Fibroblast of villous mesenchyme (primary cell): ENCODE measurements around the gene GABRB3. TPM values are rescaled to one million over a fixed set of nuclear protein-coding genes. Genes with fewer than 3 reads are reported as not detected.
"Not testable (repeated sequence)": the region's sequence is repeated elsewhere in the genome, so short reads cannot be mapped to it uniquely, and the experiment has no call there.

ENCODE experiments used
- DNase-seq: peaks from one replicate; pipeline ENCODE4 v3.0.0-alpha.2; 2010; ENCODE audit warnings: low read depth
- H3K4me3 ChIP-seq: 2 replicates; pipeline ENCODE4 v1.5.1; 2011; ENCODE audit warnings: low read depth, mild to moderate bottlenecking, low read length
- total RNA-seq: library from RNA; depleted of rRNA; stranded (reverse); fragments of >200 nt; gene quantifications from 2 replicates; pipeline ENCODE4 v1.2.3, GENCODE V29; 2012
- TF ChIP-seq, protein P1 (sequence below): IDR thresholded peaks from 2 replicates; pipeline ENCODE4 v1.5.1; 2012; ENCODE audit warnings: low read depth, mild to moderate bottlenecking, low read length; ENCODE audit not compliant: insufficient read depth

Gene GABRB3
- total RNA-seq, 1 donor, result 2.2 TPM

DNA sequence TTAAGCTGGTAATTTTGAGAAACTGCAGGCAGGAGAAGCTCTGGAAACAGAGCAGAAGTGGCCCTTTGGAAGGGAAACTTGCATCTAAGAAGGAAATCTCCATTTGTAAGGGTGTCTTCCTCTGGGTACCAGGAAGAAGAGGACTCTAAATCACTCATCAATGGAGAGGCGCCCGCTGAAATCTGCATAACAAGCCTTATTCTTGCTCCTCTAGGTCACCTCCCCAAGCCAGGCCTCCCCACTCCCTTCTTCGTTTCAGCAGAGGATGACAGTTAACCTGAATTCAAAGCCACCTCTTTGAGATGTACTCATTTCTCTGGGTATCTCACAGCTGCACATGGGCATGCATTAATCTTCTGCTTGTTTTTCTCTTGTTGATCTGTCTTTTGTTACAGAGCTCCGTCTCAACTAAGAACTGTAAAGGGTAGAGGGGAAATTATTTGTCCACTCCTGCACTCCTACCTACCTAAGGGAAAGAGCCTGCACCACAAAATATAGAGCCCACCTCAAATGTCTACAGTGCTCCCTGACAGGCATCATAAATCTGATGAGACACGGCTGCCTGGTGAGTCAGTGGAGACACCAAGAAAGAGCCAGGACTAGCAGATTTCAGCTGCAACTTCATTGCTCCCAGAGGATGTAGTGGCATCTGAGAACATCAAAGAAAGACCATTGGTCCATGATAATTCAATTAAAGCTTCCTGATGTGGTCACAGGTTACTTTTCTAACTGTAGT, 51.5 kb downstream of the GABRB3 start:
- TF ChIP-seq, protein P1, sequence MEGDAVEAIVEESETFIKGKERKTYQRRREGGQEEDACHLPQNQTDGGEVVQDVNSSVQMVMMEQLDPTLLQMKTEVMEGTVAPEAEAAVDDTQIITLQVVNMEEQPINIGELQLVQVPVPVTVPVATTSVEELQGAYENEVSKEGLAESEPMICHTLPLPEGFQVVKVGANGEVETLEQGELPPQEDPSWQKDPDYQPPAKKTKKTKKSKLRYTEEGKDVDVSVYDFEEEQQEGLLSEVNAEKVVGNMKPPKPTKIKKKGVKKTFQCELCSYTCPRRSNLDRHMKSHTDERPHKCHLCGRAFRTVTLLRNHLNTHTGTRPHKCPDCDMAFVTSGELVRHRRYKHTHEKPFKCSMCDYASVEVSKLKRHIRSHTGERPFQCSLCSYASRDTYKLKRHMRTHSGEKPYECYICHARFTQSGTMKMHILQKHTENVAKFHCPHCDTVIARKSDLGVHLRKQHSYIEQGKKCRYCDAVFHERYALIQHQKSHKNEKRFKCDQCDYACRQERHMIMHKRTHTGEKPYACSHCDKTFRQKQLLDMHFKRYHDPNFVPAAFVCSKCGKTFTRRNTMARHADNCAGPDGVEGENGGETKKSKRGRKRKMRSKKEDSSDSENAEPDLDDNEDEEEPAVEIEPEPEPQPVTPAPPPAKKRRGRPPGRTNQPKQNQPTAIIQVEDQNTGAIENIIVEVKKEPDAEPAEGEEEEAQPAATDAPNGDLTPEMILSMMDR, result no peak
- DNase-seq, result no peak
- H3K4me3 ChIP-seq, result no peak overlapping the region

DNA sequence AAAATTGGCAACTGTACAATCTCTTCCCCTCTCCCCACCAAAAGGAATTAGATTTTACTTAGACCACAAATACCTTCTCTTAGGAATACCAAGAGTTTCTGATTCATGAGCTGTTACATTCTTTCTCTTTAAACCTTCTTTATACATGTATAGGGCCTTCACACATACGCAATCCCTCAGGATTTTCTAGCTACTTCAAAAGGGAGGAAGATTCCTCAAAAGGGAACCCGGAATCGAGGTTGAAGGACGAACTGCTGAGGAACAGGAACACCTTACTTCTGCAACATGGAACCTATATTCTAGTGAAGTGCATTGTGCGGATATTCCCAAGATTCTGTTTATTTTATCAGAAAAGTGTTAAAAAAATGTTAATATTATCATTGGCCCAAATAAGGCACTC, 52.3 kb downstream of the GABRB3 start:
- no peak for DNase-seq
- H3K4me3 ChIP-seq, result no peak overlapping the region

DNA sequence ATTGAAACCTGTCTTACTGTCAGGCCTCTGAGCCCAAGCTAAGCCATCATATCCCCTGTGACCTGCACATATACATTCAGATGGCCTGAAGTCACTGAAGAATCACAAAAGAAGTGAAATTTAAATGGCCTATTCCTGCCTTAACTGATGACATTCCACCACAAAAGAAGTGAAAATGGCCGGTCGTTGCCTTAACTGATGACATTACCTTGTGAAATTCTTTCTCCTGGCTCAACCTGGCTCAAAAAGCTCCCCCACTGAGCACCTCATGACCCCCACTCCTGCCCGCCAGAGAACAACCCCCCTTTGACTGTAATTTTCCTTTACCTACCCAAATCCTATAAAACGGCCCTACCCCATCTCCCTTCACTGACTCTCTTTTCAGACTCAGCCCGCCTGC, 53.0 kb downstream of the GABRB3 start:
- DNase-seq, H3K4me3 ChIP-seq: not testable (repeated sequence)

More for the DNA sequence above, 52.3 kb downstream of the GABRB3 start:
- TF ChIP-seq, protein P1, result no peak

DNA sequence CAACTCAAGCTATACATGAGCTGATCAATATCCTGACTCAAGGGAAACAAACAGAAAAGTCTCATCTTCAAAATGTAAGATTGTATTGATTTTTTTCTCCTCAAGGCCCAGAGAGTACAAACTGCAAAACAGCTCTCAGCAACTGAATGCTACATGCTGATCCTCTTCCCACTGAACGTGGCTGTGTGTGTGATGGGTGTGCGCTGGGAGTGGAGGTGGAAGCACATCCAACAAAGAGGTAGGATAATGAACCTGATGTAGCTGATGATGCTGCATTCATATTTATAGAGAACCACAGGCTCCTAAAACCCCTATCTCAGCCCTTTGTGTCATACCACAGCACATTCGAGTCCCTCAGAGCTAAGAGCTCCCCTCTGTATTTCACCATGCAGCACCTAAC, 56.8 kb downstream of the GABRB3 start:
- DNase-seq, result no peak
- H3K4me3 ChIP-seq, result no peak overlapping the region
- TF ChIP-seq, protein P1, result no peak

DNA sequence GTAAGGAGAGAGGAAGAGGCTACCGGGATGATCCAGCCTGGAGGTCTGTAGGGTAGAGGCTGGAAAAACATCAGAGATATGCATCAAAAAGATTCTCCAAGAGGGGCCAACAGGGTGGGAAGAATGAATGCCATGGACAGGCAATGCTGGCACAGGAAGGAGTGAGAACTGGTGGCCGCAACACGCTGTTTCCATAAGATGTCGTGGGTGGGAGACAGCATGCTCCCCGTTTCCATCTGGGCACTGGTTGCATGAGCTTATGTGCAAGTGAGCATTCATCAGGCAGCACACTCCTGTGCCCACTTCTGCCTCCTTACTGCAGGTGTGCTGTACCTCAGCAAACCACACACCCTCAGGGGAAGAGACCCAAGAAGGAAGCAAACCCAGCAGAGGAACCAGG, 59.4 kb downstream of the GABRB3 start:
- no peak overlapping the region for H3K4me3 ChIP-seq
- DNase-seq, result no peak
- TF ChIP-seq, protein P1, result no peak

DNA sequence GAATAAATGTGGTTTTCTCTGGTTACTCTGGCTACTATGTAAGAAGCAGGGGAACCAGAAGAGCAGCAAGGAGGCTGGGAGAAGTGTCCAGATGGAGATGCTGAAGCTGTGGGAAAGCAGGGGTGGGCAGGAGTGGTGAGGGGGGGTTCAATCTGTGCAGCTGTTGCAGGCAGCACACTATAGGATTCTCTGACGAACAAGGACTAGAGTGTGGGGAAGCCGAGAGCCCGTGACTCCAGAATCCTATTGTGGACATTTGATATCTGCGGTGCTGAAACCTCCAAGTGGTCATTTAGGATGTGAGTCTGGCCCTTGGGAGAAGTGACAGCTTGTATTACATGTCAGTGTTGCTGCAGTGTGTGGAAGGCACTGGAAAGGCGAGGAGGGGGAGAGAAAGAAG, 60.5 kb downstream of the GABRB3 start:
- no peak overlapping the region for H3K4me3 ChIP-seq
- no peak for DNase-seq
- TF ChIP-seq, protein P1, result no peak

DNA sequence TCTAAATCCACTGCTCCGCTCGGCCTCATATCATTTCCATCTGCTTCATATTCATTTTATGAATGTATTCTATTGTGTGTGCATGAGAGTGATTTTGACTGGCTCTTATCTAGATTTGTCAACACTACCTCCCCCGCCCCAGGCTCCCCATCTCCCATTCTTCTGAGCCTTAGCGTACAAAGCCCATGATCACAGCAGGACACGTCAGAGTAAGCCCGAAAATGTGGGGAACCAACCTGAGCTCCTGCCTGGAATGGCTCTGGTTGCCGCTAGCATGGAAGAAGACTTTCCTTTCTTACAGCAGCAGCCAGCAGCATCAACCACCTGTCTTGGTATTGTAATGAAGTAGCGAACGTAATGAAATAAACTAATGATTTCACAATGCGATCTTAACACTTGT, 61.4 kb downstream of the GABRB3 start:
- no peak for DNase-seq
- TF ChIP-seq, protein P1, result no peak
- no peak overlapping the region for H3K4me3 ChIP-seq
